GM19468 (cell line): ENCODE results near the gene MEF2C.
A peak's percentile ranks its signal among the peaks of the same experiment; 100 is the strongest.
"Not testable (repeated sequence)": the region's sequence is repeated elsewhere in the genome, so short reads cannot be mapped to it uniquely, and the experiment has no call there.

Source experiments
- ATAC-seq: cut with Tn5 transposase; IDR thresholded peaks from one replicate; pipeline ENCODE4 v1.9.1; 2021; ENCODE audit warnings: mild to moderate bottlenecking, moderate library complexity, moderate number of reproducible peaks; ENCODE audit not compliant: unreplicated experiment; ENCODE audit errors: extremely low read depth

MEF2C gene

DNA sequence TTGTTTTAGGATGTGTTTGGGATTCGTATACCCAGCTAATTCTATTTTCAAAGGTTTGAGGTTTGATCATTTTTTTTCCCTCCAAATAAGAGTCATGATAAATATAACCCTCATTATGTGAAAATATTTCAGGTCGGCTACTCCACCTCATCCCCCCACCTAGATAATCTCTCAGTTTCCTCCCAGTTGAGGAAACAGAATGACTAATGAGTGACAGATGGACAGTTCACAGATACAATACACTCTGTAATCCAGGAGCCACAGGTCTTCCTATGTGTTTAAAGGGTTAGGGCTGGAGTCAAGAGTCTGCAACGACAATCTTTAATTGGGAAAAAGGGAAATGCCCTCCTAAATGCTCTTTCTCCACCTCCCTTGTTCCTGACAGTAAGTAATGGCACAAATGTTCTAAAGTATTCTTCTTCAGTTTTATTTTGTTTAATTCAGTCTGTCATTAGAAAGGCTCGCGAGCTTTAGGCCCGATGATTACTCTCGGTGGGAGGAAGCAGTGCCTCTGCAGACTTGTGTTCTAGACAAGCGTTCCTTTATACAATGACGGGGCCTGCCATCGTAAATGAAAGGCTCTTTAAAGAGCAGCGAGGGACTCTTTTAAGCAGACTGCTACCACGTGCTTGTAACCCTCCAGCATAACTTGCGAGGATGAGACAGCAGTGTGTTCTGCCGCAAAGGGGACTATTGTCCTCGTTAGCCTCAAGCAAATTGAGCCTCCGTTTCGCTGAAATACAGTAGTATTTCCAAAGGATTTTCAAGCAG, 69.0 kb downstream of the MEF2C start:
- ATAC-seq = no peak

DNA sequence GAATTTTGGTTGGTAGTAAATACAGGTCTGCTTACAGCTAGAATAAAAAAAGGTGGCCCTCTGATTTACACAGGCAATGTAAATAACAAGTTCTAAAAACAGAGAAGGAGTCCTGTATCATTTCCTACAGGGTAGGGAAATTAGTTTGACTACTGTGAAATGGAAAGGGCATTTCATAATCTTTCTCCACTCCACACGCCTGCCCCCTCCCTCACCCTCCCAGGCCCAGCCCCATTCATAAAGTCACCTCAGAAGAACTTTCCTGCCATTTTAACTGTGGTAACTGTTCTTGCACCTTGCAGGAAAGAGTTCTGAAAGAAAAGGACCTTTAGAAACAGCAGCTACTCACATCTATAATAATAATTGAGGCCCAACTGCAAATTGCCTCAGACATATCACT, 69.7 kb downstream of the MEF2C start:
- ATAC-seq = no peak

DNA sequence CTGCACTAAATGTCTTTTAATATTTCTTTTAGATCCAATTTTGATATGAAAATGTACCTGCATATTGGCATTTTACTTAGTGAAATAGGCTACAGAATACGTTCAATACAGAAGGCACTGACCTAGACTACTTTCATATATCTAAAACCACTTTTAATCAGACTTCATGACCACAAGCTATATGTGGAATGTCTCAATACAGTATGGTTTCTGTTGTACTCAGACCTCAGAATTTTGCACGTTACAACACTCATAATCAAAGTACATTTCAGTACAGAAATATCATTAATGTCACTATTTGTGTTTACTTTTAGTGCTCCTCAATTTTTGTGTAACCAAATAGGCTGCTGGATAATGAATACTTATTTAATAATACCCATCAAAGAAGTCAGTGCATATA, 74.8 kb downstream of the MEF2C start:
- ATAC-seq = no peak

DNA sequence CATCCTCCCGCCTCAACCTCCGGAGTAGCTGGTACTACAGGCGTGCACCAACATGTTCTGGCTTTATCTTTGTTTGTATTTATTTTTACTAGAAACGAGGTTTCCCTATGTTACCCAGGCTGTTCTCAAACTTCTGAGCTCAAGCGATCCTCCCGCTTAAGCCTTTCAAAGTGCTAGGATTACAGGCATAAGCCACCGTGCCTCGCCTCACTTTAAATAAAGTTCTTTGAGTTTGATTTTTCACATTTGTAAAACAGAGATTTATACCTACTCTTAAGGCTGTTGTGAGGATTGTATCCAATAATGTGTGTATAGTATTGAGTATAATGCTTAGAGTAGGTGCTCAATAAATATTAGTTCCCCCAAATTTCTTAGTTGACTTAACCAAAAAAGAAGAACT, 75.7 kb downstream of the MEF2C start:
- ATAC-seq = no peak

DNA sequence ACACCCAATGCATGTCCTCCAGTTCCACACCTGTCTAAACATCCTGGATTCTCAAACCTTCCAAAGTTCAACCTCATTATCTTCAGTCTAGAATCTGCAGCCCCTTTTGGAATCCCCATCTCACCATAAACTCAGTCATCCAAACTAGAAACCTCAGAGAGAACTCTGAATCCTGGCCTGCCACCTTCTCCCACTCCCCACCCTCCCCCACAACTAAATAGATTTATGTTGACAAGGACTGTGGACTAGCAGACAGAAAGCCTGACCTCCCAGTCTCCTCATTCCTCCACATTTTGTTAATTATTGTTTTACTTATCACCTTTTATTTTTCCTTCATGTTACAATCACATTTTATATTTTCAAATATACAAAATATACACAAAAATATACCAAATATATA, 76.6 kb downstream of the MEF2C start:
- ATAC-seq = no peak

DNA sequence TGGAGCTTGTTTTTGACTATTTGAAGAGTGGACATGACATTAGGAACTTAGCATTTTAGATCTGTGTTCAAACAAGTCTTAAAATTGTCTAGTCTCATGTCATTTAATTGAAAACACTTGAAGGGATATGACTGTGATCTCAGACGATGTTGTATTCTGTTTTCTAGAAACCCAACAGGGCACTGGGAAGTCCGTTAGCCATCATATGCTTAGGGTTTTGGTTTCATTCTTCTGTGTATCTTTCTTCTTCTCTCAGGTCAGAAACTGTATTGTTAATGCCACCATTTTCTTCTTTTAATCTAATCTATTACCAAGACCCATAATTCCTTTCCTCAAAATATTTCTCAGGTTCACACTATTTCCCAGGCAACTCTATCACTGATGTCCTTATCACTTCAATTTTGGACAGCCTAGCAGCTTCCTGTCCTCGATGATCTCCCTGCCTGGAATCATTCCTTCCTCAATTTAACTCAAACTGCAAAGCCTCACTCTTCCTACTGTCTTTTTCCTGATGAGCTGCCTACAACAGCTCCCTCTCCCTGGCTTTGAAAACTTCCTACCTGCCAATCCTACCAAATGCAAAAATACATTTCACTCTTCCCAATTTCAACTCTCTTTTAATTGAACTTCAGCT, 77.7 kb downstream of the MEF2C start:
- no peak for ATAC-seq

DNA sequence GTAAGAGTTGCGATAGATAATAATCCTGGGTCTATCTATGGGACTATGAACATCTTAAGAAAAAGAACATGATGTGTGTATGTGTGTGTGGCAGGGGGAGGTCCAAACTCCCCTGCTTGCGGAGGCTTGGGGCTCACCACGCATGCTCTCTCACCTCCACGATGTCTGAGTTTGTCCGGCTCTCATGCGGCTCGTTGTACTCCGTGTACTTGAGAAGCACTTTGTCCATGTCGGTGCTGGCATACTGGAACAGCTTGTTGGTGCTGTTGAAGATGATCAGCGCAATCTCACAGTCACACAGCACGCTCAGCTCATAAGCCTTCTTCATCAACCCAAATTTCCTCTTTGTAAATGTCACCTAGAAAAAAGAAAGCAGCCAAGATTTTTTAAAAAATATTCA, 78.5 kb downstream of the MEF2C start:
- no peak for ATAC-seq

DNA sequence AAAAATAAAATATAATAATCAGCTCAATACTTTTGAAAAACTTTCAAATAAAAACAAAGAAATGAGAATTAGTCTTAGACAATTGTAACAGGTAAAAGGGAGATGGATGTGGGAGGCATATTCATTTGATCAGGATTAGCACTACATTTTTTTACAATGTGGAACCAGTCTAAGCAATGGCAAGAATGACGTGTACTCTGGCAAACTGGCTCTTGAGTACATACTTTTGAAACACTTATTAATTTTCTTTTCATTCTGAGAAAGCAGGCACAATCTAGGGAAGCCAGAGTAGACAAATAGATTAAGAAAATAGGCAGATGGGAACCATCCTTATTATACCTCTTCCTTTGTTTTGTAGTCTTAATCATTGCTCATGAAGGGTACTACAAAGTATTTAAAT, 79.7 kb downstream of the MEF2C start:
- ATAC-seq = no peak

DNA sequence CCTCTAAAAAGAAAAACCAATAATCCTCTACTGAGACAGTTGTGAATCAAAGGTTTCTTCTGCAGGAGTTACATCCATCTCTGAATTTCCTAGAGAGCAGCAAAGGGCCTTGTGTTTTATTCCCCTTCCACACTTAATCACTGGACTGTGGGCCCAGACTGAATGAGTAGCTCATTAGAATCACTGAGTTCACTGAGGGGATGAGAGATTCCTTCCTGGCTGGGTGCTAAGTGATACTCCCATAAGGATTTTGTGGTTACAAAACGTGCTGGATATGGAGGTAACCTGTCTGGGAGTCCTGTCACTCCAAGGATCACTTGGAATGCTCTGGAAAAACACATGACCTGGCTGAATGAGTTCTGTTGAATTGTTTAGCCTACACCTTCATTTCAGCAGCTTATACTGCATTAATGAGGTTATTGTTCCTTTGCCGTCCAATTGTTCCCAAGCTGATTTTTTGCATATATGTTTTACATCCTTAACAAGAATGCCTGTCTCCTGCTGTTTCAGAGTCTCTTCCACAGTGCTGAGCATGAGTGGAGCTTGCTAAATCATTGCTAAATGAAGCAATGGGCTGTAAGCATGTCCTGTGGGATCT, 82.9 kb downstream of the MEF2C start:
- no peak for ATAC-seq

DNA sequence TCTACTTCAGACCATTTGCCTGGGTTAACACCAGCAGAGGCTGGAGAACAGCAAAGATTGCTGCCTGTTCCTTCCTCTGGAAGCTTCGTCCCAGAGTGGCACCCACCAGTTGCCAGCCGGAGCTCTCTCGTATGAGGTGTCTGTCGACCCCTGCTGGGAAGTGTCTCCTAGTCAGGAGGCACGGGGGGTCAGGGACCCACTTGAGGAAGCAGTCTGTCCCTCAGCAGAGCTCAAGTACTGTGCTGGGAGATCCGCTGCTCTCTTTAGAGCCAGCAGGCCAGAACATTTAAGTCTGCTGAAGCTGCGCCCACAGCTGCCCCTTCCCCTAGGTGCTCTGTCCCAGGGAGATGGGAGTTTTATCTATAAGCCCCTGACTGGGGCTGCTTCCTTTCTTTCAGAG, 84.1 kb downstream of the MEF2C start:
- ATAC-seq = not testable (repeated sequence)

DNA sequence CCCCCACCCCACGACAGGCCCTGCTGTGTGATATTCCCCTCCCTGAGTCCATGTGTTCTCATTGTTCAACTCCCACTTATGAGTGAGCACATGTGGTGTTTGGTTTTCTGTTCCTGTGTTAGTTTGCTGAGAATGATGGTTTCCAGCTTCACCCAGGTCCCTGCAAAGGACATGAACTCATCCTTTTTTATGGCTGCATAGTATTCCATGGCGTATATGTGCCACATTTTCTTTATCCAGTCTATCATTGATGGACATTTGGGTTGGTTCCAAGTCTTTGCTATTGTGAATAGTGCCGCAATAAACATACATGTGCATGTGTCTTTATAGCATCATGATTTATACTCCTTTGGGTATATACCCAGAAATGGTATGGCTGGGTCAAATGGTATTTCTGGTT, 89.2 kb downstream of the MEF2C start:
- ATAC-seq = not testable (repeated sequence)

DNA sequence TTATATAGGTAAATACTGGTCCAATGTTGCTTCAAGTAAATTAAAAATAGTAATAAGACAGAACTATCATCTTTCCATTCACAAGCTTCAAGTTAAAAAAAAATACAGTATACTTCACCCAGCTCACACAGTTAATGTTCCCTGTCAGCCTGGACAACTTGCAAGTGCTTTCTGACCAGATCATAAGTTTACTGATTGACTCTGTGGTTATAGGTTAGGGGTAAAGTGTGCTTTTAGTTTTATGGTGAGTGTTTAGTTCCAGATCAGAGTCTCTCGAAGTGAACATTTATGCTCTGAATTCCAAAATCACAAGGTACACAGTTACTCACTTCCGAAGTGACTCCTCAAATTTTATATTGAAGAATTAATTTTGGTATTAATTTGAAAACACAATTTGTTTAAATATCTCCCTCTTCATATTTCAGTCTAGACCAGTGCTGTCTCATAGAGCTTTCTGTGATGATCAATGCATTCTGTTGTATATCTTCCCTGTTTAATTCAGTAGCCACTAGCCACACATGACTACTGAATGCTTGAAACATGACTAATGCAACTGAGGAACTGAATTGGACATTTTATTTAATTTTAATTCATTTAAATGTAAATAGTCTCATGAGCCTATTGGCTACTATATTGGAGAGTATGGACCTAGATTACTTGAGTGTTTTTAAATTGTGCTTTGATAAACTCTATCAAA, 90.7 kb downstream of the MEF2C start:
- peak; percentile 90 for ATAC-seq

DNA sequence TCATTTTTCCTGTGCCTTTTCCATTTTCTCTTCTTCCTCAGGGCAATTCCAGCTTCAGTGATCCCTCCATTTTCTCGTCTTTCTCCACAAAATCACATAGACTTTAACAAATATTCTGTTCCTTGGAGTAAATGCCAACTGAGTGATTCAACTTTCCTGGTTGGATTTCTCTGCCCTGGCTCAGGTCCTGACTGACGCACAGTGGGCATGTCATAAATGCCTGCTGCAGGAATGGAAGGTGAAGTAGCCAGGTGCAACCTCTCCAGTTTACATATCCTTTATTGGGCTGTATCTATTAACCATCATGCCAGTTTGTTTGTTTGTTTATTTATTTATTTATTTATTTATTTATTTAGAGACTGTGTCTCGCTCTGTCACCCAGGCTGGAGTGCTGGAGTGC, 95.1 kb downstream of the MEF2C start:
- no peak for ATAC-seq

DNA sequence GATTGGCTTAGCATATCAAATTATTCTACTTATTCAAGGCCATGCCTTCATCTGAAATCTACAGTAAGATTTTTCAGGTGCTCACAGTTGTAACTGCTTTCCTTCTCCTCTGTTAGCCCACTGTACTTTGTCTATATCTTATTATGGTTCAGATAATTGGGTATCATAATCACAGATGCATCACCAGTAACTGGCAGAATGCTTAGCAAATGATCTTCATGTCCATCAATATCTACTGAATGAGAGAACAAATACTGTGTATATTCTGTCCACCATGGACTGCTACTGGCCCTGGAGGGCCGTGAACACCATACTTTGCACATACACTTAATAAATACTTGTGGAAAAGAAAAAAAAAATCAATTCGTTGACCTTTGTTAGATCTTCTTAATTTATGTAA, 96.2 kb downstream of the MEF2C start:
- no peak for ATAC-seq

DNA sequence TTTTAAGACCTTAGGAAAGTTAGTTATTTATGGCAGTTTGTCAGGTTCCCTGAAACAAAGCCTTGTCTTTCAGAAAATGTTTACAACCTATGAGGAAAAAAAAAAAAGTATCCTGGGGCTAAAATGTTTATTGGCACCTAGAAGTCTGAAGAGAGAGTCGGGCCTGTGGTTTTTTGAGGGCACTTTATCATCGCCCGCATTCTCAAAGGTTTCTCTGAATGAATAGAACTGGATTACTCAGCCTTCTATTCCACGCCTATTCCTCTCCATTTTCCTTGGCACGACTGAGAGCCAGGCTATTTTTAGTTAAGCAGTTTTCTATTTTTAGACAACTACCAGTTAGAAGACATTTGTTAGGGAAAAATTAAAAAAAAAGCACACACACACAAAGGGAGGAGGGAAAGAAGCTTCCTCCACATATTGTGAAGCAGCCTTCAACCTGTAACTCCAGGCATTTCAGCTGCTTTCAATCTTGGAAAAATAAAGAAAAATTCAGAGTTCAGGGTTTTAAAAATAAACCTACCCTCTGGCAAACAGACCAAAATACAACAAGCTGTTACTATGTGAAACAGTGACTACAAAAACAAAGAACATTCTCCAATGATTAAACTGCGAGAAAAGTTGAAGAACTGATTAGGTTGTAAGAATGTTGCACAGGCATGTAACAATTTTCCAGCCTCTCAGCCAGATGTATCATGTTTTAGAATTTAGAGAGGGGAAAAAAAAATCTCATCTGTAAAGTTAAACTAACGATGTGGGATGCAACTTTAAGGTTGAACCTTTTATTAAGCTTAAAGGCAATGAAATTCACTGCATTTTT, 97.0 kb downstream of the MEF2C start:
- no peak for ATAC-seq

DNA sequence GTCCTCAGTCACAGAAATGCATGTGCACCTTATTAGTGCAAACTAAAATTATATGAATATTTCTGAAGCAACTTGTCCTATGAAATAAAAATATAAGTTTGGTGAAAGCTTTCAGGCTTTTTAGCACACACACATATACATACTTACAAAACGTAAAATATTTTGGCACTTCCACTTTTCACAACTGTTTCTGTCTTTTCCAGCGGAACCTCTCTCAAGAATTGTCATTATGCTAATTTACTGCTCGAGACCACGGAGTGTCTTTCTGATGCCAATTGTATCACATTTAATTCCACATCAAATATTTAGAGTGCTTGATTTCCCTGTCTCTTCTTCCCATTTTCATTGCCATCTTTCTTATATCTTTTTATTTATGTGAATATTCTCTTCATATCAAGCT, 100.4 kb downstream of the MEF2C start:
- no peak for ATAC-seq

DNA sequence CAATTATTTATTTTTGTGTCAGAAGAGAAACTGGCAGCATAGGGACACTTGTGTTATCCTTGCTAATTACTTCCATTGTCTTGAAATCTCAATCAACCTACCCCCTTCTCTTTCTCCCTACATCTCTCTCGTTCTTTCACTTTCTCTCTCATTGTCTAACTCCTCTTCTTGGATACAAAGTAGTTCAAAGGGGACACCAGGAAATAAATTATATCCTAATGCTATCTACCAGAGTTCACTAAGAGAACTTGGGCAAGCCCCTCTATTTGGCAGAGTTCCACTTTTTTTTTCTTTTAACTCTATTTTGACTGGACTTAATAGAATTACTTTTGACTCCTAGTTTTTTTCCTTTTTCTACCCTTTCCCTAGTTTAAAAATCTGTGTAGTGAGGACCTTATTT, 102.2 kb downstream of the MEF2C start:
- ATAC-seq = no peak

DNA sequence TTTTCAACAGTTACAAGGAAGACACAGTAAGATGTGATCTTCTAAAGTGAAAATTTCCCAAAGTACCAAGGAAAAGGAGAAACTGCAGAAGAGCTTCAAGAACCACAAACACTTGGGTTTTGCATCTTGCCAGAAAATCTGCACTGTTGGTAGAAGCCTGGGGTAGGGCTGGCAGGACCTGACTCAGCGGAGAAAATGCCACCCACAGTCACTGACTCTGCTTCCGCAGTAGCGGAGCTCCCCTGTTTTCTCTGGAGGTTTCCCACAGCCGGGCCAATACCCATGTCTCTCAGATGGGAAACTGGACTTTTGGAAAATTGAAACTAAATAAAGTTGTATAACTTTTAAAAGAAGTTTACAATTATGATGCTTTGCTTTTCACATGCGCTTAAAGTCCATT, 104.2 kb downstream of the MEF2C start:
- no peak for ATAC-seq

DNA sequence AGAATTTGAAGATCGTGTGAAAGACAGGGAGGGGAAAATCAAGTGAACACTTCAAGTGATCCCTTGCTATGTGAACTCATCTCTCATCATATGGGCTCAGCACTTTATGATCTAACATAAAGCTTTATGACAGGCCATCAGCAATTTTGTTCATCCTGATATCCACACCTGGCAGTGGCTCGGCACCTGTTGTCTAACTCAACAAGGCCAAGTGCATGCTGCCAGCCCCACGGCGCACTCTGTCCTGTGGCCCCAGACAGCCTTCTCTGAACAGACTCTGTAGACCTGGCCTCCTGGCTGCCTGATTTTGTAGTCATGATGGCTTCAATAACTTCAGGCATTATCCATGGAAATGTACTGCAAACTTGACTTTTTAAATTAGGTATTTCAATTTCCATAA, 106.3 kb downstream of the MEF2C start:
- ATAC-seq = no peak

DNA sequence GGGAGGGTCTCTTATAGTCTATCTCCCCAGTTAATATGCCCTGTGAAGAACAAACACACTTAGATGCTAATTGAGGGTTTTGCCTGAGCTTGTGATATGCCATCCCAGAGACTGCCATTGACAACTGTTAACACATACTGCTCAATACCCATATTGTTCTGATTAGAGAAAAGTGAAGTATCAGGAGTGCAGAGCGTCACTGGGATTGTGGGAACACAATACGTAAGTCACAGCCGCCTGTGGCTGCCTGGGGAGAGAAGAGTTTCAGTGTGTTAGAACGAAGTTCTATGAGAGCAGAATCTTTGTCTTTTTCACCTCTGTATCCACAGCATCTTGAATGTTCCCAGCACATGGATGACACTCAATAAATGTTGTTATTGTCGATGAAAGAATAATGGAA, 110.2 kb downstream of the MEF2C start:
- ATAC-seq = no peak
